ENCODE measurements around the gene ENTPD2.

ENTPD2 gene

DNA sequence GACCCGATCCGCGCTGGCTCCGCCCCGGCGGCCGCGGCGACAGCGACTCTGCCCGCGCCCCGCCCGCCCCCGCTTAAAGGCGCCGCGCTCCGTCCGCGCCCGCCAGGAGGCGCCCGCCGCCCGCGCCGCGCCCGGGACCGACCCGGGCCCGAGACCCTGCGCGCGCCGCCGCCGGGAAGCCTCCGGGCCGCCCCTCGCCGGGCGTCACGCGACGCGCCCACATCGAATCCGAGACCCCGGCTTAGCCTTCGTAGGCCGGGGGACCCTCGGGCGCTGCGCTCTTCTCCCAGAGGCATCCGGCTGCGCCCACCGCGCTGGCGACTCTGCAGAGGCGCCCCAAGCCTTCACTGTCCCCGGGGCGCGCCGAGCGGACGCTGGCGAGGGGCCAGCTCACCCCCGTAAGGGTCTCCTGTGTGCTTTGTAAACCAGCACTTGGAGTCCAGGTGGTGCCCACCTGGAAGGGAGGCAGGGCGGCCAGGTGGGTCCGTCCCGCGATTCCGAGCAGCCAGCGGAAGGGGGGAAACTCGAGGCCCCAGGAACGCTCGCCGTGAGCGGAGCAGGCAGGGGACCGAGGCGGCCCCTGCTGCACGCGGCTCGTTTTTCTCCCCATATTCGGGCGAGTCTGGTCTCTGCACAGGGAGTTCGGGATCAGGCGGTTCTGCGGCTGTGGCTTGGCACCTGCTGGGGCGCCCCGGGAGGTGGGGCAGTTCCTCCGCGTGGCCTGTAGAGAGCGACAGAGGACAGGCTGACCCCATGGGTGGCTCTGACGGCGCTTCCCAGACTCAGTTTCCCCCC is 25.4 kb downstream of the ENTPD2 start:
- DNase-seq, result peak; percentile 56 to 80 (median 66)

DNA sequence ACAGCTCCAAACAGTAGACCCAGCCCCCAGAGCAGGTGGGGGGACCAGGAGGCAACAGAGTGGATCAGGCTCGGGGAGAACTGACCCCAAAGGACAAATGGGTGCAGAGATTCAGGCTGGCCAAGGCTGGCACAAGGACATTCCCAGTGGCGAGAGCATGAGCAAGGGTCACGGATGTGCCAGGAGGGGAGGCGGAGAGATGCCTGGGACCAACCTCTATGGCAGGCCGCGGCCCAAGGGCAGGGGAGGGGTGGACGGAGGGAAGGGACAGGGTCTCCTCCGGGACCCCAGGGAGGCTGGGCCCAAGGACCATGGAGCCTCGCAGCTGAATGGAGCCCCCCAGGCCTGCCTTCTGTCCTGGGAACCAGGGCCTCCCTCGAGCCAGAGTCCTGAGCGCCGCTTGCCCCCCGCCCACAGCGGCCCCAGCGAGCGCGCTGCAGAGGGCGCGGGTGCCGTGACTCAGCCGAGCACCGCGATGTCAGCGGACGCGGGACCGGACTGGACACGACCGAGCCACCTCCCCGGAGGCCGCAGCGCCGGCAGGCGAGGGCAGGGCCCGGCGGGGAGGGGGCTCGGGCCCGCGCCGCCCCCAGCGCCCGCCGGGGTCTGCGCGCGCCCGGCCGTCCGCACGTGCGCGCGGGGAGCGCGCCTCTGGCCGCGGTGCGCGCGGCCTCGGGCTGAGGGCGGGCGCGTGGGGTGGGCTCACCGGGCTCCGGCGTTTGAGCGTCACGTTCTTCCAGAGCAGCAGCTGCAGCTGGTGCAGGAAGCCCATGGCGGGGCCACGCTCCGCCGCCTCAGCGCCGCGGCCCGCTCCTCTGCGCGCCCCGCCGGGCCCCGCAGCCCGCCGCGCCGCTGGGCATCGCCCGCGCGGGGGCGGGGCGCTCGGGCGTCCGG is 26.2 kb downstream of the ENTPD2 start, which contains the start of gene ABCA2:
TSS of gene ABCA2 (minus strand) at position 869 of the 894 bp plus-strand sequence. CDS start at position 772, 97 bp downstream.
- no peak for DNase-seq

- no peak for DNase-seq
These were observed 27.0 kb downstream of the ENTPD2 start for GRCh38 chr9:137026828-137027227.

- no peak for DNase-seq
These were observed 27.5 kb downstream of the ENTPD2 start for GRCh38 chr9:137026384-137026783.

DNA sequence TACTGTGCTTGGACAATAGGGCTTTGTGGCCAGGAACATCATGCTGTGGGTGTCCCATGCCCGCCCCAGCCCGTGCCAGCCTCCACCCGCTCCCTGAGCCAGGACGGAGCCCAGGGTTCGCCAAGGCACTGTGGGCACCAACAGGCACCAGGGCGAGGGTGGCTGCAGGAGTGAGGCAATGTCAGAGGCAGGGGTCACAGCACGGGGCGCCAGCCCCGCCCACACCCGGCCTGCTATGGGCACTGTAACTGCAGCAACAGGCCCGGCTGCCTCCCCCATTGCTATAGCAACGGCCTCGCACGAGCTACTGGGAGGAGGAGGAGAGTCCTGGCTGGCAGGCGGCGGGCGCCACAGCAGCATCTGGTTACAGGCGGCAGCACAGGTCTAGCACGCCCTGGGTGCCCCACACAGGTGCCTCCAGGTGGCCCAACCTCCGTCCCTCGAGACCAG is 28.3 kb downstream of the ENTPD2 start:
- no peak for DNase-seq

DNA sequence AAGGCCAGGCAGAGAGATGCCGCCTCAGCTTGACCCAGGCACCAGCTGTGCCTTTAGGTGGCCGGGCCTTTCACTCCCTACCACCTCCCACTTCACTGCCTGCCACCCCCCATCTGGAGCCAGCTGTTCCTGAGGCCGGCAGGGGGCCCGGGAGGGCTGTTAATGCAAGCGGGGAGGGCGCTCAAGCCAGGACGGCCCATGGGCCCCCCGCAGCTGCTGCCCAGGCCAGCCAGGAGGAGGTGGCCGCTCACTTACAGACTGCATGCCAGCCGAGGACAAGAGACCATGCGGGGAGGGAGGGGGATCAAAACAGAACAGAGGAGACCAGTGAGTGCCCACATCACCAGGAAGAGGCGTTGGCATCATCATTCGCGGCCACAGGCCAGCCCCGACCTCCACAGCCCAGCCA is 30.3 kb downstream of the ENTPD2 start:
- DNase-seq, result no peak

DNA sequence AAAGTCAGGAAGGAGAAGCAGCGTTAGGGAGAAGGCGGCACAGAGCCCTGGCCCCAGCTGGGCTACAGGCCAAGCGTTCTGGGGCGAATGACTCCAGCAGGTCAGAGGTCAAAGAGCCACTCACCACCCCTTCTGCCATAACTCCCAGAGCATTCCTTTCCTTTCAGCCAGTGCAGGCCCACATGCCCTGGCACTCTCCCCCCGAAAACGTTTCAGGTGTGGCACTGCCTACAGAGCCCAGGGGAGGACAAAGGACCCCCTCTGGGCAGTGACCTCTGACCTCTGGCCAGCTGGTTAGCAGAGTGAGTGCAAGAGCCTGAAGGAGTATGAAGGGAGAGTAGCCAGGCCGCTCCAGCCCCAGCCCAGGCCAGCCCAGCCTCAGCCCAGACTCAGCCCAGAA is 30.7 kb downstream of the ENTPD2 start:
- no peak for DNase-seq

DNA sequence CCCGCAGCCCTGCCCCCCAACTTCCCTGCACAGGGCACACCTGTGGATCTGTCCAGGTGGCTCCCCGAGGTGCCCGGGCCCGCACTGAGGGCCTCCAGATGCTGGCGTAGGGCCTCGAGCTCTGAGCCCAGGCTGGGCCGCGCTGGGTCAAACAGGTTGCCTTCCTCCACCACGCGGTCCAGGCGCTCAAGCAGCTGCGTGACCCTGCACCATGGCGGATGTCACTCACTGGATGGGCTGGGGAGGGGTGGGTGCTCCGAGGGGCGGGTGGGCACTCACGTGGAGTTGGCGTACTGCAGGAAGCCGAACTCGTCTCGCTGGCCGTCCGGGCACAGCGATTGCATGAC is 31.2 kb downstream of the ENTPD2 start:
- no peak for DNase-seq

DNA sequence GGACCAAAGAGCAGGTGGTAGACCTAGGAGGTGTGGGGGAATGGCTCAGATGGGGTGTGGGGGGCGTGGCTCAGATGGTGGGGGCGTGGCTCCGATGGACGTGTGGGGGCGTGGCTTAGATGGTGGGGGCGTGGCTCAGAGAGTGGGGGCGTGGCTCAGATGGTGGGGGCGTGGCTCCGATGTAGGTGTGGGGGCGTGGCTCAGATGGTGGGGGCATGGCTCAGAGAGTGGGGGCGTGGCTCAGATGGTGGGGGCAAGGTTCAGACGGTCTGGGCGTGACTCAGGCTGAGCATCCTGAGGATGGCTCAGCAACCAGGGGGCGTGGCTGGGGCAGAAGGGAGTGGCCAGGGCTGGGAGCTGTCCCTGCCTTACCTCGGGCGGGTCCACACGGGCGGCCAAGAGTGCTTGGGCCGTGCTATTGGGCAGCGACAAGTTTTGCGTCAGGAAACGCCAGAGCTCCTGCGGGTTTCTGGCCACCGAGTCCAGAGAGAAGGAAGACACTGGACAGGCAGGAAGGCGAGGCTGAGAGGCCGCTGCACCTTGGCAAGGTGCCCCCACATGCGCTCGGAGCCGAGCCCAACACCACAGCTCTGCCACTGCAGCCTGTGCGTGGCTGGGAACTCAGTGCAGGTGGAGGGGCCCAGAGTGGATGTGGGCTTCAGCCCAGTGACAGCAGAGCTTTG is 31.7 kb downstream of the ENTPD2 start:
- peak; percentile 56 to 78 (median 63) for DNase-seq

- no peak for DNase-seq
These were observed 32.3 kb downstream of the ENTPD2 start for GRCh38 chr9:137021568-137021978.

GRCh38 chr9:137020771-137021567 is 32.9 kb downstream of the ENTPD2 start:
- no peak for DNase-seq

DNA sequence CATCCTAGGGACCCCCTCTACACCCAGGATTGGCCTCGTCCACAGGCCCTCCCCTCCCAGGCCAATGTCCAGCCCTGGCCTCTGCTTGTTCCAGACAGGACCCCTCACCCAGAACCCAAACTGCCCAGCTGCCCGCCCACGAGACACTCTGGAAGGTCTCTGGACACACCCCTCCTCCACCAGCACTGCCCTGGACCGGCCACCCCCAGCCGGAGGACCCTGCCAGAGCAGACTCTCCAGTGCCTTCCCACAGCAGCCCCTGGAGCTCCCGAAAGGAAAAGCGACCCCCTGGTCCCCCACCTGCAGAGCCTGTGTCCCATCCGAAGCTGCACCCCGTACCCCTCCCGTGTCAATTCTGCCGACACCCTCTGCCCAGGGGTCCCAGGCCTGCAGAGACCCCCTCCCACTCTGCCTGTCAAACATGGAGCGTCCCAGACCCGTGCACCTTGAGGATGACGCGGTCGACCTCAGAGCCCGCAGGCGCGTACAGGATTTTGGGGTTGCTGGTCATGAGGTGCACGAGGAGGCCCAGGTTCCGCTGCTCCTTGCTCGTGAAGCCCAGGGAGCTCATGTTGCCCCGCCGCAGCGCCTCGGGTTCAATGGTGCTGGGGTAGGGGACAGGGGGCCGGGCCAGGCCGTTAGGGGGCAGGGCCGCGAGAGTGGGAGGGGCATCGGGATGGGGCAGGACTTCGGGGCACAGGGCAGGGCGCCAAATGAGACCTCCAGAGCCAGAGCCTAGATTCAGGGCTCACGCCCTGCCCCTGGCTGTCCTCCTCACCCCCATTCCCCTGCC is 33.8 kb downstream of the ENTPD2 start:
- no peak for DNase-seq

- no peak for DNase-seq
These were observed 34.9 kb downstream of the ENTPD2 start for GRCh38 chr9:137018761-137019559.

DNA sequence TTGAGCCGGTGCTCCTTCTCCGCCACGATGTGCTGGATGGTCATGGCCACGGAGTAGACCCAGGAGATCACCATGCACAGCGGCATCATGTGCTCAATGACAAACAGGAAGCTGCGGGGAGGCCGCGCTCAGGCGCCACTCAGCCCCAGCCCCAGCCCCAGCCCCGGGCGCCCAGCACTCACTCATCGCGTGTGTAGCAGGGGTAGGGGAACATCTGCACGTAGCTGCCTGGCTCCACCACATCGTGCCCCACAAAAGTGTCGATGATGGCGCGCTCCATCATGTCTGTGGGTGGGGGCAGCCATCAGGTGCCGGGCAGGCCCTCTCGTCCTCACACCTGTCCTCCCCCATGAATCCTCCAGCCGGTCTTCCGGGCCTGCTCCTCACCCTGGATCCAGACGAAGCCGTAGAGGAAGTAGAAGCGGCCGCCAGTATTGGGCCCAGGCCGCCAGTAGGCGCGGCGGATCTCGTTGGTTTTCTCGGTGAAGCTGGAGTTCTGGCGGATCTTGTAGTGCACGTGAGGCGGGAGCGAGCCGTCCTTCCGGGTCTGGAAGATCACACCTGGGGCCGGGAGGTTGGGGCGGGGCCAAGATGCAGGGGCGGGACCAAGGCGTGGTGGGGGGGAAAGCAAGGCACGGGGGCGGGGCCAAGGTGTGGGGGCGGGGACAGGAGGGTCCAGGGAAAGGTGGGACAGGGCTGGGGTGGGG is 35.9 kb downstream of the ENTPD2 start:
- DNase-seq, result no peak

- no peak for DNase-seq
These were observed 36.8 kb downstream of the ENTPD2 start for GRCh38 chr9:137017071-137017470.

DNA sequence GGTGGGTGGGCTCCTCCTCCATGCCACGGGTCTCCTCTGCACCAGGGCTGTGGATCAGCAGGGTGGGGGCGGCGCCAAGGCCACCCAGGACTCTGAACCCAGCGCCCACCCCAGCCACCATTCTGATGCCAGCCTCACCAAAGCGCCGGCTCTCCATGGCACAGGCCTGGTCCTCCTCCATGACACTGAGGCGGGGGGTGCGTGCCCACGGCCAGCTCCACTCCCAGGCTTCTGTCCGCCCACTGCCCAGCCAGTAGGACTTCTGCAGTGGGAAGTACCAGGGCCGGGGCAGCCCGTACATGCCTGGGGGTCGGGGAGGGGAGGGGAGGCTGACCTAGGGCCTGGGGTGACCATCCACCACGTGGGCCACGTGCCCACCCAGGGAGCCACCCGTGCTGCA is 37.4 kb downstream of the ENTPD2 start:
- no peak for DNase-seq

- no peak for DNase-seq
These were observed 37.9 kb downstream of the ENTPD2 start for GRCh38 chr9:137015976-137016375.

DNA sequence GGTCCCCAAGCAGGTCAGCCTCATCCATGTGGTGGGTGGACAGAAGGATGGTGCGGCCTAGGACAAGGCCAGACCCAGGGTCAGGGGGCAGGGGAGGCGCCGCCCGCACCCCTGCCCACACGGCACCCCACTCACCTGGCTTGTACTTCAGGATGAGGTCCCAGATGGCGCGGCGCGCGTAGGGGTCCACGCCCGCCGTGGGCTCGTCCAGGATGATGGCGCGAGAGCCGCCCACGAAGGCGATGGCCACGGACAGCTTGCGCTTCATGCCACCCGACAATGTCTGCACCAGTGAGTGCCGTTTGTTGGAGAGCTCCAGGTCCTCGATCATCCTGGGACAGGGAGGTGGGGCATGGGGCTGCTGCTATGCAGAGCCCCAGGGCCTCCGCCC is 38.3 kb downstream of the ENTPD2 start:
- DNase-seq, result no peak

DNA sequence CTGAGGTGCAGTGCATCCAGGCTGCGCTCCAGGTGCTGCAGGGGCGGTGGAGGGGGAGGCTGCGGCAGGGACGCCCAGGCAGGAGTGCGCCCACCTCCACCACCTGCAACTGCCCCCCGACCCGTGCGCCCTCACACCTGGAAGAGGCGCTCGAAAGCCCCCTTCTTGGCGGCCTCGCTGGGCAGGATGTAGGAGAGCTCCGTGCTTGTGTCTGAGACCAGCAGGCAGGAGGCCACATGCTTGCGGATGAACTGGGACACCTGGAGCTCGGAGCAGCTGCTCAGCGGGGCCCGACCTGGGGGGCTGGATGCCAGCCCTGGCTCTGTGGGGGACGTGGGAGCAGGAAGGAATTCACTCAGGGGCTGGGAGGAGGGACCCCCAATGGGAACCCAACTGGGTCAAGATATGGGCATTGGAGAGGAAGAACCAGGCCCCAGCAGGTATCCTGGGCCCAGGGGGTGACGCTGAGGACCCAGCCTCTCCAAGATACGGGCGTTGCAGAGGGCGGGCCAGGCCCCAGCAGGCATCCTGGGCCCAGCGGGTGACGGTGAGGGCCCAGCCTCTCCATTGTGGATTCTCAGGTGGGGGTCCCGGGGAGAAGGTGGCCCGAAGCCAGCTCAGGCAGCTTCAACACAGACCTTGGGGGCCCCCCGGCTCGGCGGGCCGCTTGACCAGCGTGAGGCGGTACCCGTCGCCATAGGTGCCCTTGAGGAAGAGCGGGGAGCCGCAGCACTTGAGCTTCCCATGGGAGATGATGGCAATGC is 38.9 kb downstream of the ENTPD2 start:
- DNase-seq, result no peak

All from T-helper 1 cell (primary cell).